GM23338 (cell line): ENCODE measurements around the gene ARID3B. TPM values are rescaled to one million over a fixed set of nuclear protein-coding genes. Genes with fewer than 3 reads are reported as not detected.

Source experiments
- ATAC-seq: fragments of 200-7000 bp; cut with Tn5 transposase; 3 replicates; pipeline ENCODE4 v1.9.1; 2020
- DNase-seq: peaks from one replicate; pipeline ENCODE4 v3.0.0-alpha.2; 2015; ENCODE audit warnings: low spot score
- H2AFZ ChIP-seq: fragments of 200-600 bp; sonication (generic); 2 replicates; pipeline ENCODE4 v1.8.0; 2016; ENCODE audit warnings: antibody characterized with exemption, mild to moderate bottlenecking, moderate library complexity
- H3F3A ChIP-seq: fragments of 200-600 bp; sonication (generic); replicated peaks from 2 replicates; pipeline ENCODE4 v1.8.0; 2017; ENCODE audit warnings: antibody characterized with exemption, mixed run types, low read depth
- H3K27ac ChIP-seq: fragments of 200-600 bp; sonication (generic); 2 replicates; pipeline ENCODE4 v1.6.1; 2016; ENCODE audit warnings: low read depth
- H3K27me3 ChIP-seq: fragments of 200-600 bp; sonication (generic); 2 replicates; pipeline ENCODE4 v1.8.0; 2016; ENCODE audit warnings: mild to moderate bottlenecking, mixed run types, moderate library complexity; ENCODE audit not compliant: insufficient read depth
- H3K36me3 ChIP-seq: fragments of 200-600 bp; sonication (generic); 2 replicates; pipeline ENCODE4 v1.8.0; 2016; ENCODE audit warnings: mild to moderate bottlenecking; ENCODE audit not compliant: insufficient read depth
- H3K4me1 ChIP-seq: fragments of 200-600 bp; sonication (generic); 2 replicates; pipeline ENCODE4 v1.8.0; 2016; ENCODE audit warnings: mild to moderate bottlenecking, moderate library complexity; ENCODE audit not compliant: insufficient read depth
- H3K4me2 ChIP-seq: fragments of 200-600 bp; sonication (generic); 2 replicates; pipeline ENCODE4 v1.7.1; 2017; ENCODE audit warnings: mixed run types
- H3K4me3 ChIP-seq: fragments of 200-600 bp; sonication (generic); 2 replicates; pipeline ENCODE4 v1.6.1; 2016; ENCODE audit warnings: mixed run types
- H3K79me2 ChIP-seq: fragments of 200-600 bp; sonication (generic); replicated peaks from 2 replicates; pipeline ENCODE4 v1.8.0; 2017; ENCODE audit warnings: mild to moderate bottlenecking; ENCODE audit not compliant: insufficient read depth
- H3K9me2 ChIP-seq: fragments of 200-600 bp; sonication (generic); 2 replicates; pipeline ENCODE4 v1.8.0; 2017; ENCODE audit not compliant: insufficient read depth
- H4K20me1 ChIP-seq: fragments of 200-600 bp; sonication (generic); replicated peaks from 2 replicates; pipeline ENCODE4 v1.8.0; 2017; ENCODE audit warnings: mild to moderate bottlenecking; ENCODE audit not compliant: insufficient read depth
- H3K27ac Mint-ChIP-seq: 2 replicates; pipeline ENCODE4 v1.8.0; 2020; ENCODE audit warnings: inconsistent platforms, mild to moderate bottlenecking, moderate library complexity, mixed read lengths
- H3K27me3 Mint-ChIP-seq: 3 replicates; pipeline ENCODE4 v1.8.0; 2022; ENCODE audit warnings: low read depth, mild to moderate bottlenecking, moderate library complexity, mixed read lengths, inconsistent platforms; ENCODE audit not compliant: insufficient read depth, poor library complexity
- H3K36me3 Mint-ChIP-seq: 3 replicates; pipeline ENCODE4 v1.8.0; 2021; ENCODE audit warnings: low read depth, mild to moderate bottlenecking, inconsistent platforms, moderate library complexity, mixed read lengths
- H3K4me1 Mint-ChIP-seq: 3 replicates; pipeline ENCODE4 v1.8.0; 2020; ENCODE audit warnings: mild to moderate bottlenecking, inconsistent platforms, mixed read lengths
- H3K4me3 Mint-ChIP-seq: 3 replicates; pipeline ENCODE4 v1.8.0; 2021; ENCODE audit warnings: moderate library complexity, mild to moderate bottlenecking, inconsistent platforms, mixed read lengths
- H3K9me3 Mint-ChIP-seq: 3 replicates; pipeline ENCODE4 v1.8.0; 2020; ENCODE audit warnings: moderate library complexity, mild to moderate bottlenecking, inconsistent platforms, mixed read lengths
- CREB1 ChIP-seq: fragments of 250-450 bp; sonication (Bioruptor Pico); IDR thresholded peaks from 2 replicates; pipeline ENCODE4 v1.5.0; 2020; ENCODE audit warnings: low read depth, mild to moderate bottlenecking, moderate library complexity
- EZH2 ChIP-seq: fragments of 200-600 bp; sonication (generic); IDR thresholded peaks from one replicate; pipeline ENCODE4 v1.8.0; 2017; ENCODE audit warnings: antibody characterized with exemption, mild to moderate bottlenecking, low read depth; ENCODE audit not compliant: unreplicated experiment
- EZH2phosphoT487 ChIP-seq: fragments of 200-600 bp; sonication (generic); IDR thresholded peaks from one replicate; pipeline ENCODE4 v1.8.1; 2018; ENCODE audit warnings: antibody characterized with exemption; ENCODE audit not compliant: unreplicated experiment
- JUNB ChIP-seq: IDR thresholded peaks from one replicate; pipeline ENCODE4 v1.6.1; 2016; ENCODE audit warnings: antibody characterized with exemption; ENCODE audit not compliant: unreplicated experiment
- NANOG ChIP-seq: IDR thresholded peaks from 2 replicates; pipeline ENCODE4 v1.6.1; 2016; ENCODE audit warnings: antibody characterized with exemption, borderline replicate concordance
- POLR2AphosphoS5 ChIP-seq: IDR thresholded peaks from 2 replicates; pipeline ENCODE4 v1.6.1; 2016; ENCODE audit warnings: antibody characterized with exemption, low read depth
- STAT1 ChIP-seq: IDR thresholded peaks from one replicate; pipeline ENCODE4 v1.6.1; 2016; ENCODE audit warnings: antibody characterized with exemption; ENCODE audit not compliant: unreplicated experiment
- ZNF114 ChIP-seq: fragments of 250-450 bp; sonication (Bioruptor Pico); IDR thresholded peaks from 2 replicates; pipeline ENCODE4 v1.5.0; 2020; ENCODE audit warnings: mild to moderate bottlenecking, moderate library complexity
- ZNF331 ChIP-seq: fragments of 250-450 bp; sonication (Bioruptor Pico); IDR thresholded peaks from 2 replicates; pipeline ENCODE4 v1.5.0; 2020; ENCODE audit warnings: low read depth, mild to moderate bottlenecking, moderate library complexity
- polyA plus RNA-seq: library from polyadenylated mRNA; unstranded; fragments of >200 nt; fragmentation: Nextera tagmentation; extraction: Ambion mirVana; gene quantifications from 2 replicates; pipeline ENCODE4 v1.2.1, GENCODE V29; 2016
- total RNA-seq: library from RNA; depleted of rRNA; stranded (reverse); fragments of >200 nt; shearing (Covaris generic); gene quantifications from 2 replicates; pipeline ENCODE4 v1.2.3, GENCODE V29; 2014
- TF ChIP-seq, protein P1 (sequence below): IDR thresholded peaks from 2 replicates; pipeline ENCODE4 v1.6.1; 2016; ENCODE audit warnings: antibody characterized with exemption
- TF ChIP-seq, protein P2 (sequence below): fragments of 250-450 bp; sonication (Bioruptor Pico); IDR thresholded peaks from 2 replicates; pipeline ENCODE4 v1.5.0; 2020; ENCODE audit warnings: mild to moderate bottlenecking, moderate library complexity
- TF ChIP-seq, protein P3 (sequence below), 2 experiments: fragments of 200-600 bp in 1 of 2; sonication (generic) in 1 of 2; conservative IDR thresholded peaks; 2 replicates each; pipeline versions ENCODE4 v1.5.1 to v1.6.1; 2016 to 2017; ENCODE audit warnings: antibody characterized with exemption in 2 of 2, low read depth in 2 of 2, mild to moderate bottlenecking in 2 of 2, moderate library complexity in 1 of 2
- TF ChIP-seq, protein P4 (sequence below): IDR thresholded peaks from one replicate; pipeline ENCODE4 v1.6.1; 2018; ENCODE audit warnings: antibody characterized with exemption; ENCODE audit not compliant: unreplicated experiment

ARID3B gene
- total and polyA plus RNA-seq, 2 experiments from 2014 or later = 65.5 to 147 TPM

DNA sequence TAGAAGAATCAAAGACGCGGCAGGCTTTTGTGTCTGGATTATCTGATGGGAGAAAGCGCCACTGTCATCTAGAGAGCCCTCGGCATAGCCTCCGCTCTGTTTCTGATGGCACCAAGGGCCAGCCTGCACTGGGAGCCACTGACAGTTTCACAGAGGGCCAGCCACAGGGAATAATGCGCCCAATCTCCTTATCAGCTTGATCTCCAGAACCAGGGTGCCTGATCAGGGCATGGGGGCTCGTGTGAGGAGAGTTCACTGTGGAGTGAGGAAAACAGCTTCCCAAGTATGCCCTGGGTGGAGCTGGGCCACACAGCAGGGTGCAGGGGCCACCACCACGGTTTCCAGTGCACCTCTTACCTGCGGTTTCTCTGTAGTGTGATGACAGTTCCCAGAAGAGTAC lies 44.8 kb downstream of the ARID3B start:
- H3K36me3 ChIP-seq = peaks cover 14% of the 10 kb centered on the region
- no peaks in the 10 kb centered on the region for H3K27me3 ChIP-seq
- H3K79me2 ChIP-seq = peaks cover 24% of the 10 kb centered on the region
- no peak overlapping the region for H3K4me2 ChIP-seq
- H3K9me3 Mint-ChIP-seq = no peaks in the 10 kb centered on the region
- H3K27ac Mint-ChIP-seq = no peak overlapping the region
- no peak overlapping the region for H2AFZ ChIP-seq
- H3K4me3 Mint-ChIP-seq = no peak overlapping the region
- peaks cover 29% of the 10 kb centered on the region for H3K4me1 Mint-ChIP-seq
- no peak overlapping the region for H3K4me3 ChIP-seq
- 0 out of 2 replicates have a peak, but pooled peaks cover 14% of the 10 kb centered on the region for H3F3A ChIP-seq
- DNase-seq = no peak
- H3K36me3 Mint-ChIP-seq = peaks cover 50% of the 10 kb centered on the region
- peaks cover 48% of the 10 kb centered on the region for H4K20me1 ChIP-seq
- H3K9me2 ChIP-seq = no peaks in the 10 kb centered on the region
- H3K27ac ChIP-seq = no peak overlapping the region
- H3K27me3 Mint-ChIP-seq = peaks cover 6% of the 10 kb centered on the region
- TF ChIP-seq, protein P1, sequence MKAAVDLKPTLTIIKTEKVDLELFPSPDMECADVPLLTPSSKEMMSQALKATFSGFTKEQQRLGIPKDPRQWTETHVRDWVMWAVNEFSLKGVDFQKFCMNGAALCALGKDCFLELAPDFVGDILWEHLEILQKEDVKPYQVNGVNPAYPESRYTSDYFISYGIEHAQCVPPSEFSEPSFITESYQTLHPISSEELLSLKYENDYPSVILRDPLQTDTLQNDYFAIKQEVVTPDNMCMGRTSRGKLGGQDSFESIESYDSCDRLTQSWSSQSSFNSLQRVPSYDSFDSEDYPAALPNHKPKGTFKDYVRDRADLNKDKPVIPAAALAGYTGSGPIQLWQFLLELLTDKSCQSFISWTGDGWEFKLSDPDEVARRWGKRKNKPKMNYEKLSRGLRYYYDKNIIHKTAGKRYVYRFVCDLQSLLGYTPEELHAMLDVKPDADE = no peak
- TF ChIP-seq JUNB (no peak), NANOG (no peak), POLR2AphosphoS5 (no peak), ZNF331 (no peak), EZH2phosphoT487 (no peak), STAT1 (no peak), CREB1 (CRISPR knock-in tag) (no peak), ZNF114 (no peak), EZH2 (no peak)
- TF ChIP-seq, protein P2, sequence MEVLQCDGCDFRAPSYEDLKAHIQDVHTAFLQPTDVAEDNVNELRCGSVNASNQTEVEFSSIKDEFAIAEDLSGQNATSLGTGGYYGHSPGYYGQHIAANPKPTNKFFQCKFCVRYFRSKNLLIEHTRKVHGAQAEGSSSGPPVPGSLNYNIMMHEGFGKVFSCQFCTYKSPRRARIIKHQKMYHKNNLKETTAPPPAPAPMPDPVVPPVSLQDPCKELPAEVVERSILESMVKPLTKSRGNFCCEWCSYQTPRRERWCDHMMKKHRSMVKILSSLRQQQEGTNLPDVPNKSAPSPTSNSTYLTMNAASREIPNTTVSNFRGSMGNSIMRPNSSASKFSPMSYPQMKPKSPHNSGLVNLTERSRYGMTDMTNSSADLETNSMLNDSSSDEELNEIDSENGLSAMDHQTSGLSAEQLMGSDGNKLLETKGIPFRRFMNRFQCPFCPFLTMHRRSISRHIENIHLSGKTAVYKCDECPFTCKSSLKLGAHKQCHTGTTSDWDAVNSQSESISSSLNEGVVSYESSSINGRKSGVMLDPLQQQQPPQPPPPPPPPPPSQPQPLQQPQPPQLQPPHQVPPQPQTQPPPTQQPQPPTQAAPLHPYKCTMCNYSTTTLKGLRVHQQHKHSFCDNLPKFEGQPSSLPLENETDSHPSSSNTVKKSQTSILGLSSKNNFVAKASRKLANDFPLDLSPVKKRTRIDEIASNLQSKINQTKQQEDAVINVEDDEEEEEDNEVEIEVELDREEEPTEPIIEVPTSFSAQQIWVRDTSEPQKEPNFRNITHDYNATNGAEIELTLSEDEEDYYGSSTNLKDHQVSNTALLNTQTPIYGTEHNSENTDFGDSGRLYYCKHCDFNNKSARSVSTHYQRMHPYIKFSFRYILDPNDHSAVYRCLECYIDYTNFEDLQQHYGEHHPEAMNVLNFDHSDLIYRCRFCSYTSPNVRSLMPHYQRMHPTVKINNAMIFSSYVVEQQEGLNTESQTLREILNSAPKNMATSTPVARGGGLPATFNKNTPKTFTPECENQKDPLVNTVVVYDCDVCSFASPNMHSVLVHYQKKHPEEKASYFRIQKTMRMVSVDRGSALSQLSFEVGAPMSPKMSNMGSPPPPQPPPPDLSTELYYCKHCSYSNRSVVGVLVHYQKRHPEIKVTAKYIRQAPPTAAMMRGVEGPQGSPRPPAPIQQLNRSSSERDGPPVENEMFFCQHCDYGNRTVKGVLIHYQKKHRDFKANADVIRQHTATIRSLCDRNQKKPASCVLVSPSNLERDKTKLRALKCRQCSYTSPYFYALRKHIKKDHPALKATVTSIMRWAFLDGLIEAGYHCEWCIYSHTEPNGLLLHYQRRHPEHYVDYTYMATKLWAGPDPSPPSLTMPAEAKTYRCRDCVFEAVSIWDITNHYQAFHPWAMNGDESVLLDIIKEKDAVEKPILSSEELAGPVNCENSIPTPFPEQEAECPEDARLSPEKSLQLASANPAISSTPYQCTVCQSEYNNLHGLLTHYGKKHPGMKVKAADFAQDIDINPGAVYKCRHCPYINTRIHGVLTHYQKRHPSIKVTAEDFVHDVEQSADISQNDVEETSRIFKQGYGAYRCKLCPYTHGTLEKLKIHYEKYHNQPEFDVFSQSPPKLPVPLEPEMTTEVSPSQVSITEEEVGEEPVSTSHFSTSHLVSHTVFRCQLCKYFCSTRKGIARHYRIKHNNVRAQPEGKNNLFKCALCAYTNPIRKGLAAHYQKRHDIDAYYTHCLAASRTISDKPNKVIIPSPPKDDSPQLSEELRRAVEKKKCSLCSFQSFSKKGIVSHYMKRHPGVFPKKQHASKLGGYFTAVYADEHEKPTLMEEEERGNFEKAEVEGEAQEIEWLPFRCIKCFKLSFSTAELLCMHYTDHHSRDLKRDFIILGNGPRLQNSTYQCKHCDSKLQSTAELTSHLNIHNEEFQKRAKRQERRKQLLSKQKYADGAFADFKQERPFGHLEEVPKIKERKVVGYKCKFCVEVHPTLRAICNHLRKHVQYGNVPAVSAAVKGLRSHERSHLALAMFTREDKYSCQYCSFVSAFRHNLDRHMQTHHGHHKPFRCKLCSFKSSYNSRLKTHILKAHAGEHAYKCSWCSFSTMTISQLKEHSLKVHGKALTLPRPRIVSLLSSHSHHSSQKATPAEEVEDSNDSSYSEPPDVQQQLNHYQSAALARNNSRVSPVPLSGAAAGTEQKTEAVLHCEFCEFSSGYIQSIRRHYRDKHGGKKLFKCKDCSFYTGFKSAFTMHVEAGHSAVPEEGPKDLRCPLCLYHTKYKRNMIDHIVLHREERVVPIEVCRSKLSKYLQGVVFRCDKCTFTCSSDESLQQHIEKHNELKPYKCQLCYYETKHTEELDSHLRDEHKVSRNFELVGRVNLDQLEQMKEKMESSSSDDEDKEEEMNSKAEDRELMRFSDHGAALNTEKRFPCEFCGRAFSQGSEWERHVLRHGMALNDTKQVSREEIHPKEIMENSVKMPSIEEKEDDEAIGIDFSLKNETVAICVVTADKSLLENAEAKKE (CRISPR knock-in tag) = no peak
- TF ChIP-seq, protein P3, sequence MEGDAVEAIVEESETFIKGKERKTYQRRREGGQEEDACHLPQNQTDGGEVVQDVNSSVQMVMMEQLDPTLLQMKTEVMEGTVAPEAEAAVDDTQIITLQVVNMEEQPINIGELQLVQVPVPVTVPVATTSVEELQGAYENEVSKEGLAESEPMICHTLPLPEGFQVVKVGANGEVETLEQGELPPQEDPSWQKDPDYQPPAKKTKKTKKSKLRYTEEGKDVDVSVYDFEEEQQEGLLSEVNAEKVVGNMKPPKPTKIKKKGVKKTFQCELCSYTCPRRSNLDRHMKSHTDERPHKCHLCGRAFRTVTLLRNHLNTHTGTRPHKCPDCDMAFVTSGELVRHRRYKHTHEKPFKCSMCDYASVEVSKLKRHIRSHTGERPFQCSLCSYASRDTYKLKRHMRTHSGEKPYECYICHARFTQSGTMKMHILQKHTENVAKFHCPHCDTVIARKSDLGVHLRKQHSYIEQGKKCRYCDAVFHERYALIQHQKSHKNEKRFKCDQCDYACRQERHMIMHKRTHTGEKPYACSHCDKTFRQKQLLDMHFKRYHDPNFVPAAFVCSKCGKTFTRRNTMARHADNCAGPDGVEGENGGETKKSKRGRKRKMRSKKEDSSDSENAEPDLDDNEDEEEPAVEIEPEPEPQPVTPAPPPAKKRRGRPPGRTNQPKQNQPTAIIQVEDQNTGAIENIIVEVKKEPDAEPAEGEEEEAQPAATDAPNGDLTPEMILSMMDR (conservative IDR thresholded peaks at IDR 0.05; ENCODE audit: low read depth in 2 of 2) = no peak
- TF ChIP-seq, protein P4, sequence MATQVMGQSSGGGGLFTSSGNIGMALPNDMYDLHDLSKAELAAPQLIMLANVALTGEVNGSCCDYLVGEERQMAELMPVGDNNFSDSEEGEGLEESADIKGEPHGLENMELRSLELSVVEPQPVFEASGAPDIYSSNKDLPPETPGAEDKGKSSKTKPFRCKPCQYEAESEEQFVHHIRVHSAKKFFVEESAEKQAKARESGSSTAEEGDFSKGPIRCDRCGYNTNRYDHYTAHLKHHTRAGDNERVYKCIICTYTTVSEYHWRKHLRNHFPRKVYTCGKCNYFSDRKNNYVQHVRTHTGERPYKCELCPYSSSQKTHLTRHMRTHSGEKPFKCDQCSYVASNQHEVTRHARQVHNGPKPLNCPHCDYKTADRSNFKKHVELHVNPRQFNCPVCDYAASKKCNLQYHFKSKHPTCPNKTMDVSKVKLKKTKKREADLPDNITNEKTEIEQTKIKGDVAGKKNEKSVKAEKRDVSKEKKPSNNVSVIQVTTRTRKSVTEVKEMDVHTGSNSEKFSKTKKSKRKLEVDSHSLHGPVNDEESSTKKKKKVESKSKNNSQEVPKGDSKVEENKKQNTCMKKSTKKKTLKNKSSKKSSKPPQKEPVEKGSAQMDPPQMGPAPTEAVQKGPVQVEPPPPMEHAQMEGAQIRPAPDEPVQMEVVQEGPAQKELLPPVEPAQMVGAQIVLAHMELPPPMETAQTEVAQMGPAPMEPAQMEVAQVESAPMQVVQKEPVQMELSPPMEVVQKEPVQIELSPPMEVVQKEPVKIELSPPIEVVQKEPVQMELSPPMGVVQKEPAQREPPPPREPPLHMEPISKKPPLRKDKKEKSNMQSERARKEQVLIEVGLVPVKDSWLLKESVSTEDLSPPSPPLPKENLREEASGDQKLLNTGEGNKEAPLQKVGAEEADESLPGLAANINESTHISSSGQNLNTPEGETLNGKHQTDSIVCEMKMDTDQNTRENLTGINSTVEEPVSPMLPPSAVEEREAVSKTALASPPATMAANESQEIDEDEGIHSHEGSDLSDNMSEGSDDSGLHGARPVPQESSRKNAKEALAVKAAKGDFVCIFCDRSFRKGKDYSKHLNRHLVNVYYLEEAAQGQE = no peak
- H3K4me1 ChIP-seq = peaks cover 16% of the 10 kb centered on the region
- ATAC-seq = no peak
